ENCODE measurements around the gene PDE2A.

DNA sequence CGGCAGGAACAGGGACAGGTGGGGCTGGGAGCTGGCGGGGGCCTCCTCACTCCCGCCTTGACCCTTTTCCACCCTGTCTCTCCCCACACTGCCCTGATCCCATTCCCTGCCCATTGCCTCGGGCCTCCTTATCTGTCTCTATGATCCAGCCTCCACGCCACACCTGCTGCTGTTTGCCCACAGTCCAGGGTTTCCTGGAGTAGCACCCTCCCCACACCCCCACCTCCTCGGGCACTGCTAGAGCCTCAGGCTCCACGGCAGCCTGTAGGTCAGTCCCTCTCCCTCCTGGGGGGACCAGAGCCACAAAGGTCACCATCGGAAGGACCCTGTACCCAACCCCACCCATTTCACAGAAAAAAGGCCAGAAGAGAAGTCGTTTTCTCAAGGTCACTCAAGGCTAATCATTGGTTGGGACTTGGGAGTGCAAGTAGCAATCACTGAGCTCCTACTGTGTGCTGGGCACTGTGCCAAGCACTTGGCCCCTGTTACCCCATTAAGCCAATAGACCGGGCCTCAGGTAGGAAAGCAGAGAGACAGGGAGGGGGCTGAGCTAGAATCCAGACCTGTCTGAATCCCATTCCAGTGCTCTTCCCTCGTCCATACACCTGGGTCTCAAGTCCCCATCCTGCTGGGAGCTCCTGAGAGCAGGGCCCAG is 71.8 kb downstream of the PDE2A start:
- TF ChIP-seq, protein P1, sequence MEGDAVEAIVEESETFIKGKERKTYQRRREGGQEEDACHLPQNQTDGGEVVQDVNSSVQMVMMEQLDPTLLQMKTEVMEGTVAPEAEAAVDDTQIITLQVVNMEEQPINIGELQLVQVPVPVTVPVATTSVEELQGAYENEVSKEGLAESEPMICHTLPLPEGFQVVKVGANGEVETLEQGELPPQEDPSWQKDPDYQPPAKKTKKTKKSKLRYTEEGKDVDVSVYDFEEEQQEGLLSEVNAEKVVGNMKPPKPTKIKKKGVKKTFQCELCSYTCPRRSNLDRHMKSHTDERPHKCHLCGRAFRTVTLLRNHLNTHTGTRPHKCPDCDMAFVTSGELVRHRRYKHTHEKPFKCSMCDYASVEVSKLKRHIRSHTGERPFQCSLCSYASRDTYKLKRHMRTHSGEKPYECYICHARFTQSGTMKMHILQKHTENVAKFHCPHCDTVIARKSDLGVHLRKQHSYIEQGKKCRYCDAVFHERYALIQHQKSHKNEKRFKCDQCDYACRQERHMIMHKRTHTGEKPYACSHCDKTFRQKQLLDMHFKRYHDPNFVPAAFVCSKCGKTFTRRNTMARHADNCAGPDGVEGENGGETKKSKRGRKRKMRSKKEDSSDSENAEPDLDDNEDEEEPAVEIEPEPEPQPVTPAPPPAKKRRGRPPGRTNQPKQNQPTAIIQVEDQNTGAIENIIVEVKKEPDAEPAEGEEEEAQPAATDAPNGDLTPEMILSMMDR (IDR thresholded peaks at IDR 0.05; ENCODE audit: low read depth, low read length): no peak
- no peak for TF ChIP-seq EZH2phosphoT487 (IDR thresholded peaks at IDR 0.05; ENCODE audit: low read depth)
